IMR-90 (cell line): ENCODE results near the gene YPEL3. TPM values are rescaled to one million over a fixed set of nuclear protein-coding genes. Genes with fewer than 3 reads are reported as not detected.
A peak's percentile ranks its signal among the peaks of the same experiment; 100 is the strongest.

Source experiments
- ATAC-seq: fragments of 200-7000 bp; cut with Tn5 transposase; 2 replicates; pipeline ENCODE4 v1.9.1; 2020; ENCODE audit warnings: low read depth, mild to moderate bottlenecking, moderate library complexity
- BruUV-seq: library from RNA; stranded (reverse); fragments of 400-500 nt; replicated peaks from 2 replicates; lab custom pipeline; 2021; lab: Mats Ljungman, UMichigan
- CTCF ChIA-PET: fragments of 300-600 bp; formaldehyde crosslinking; extraction: SDS; loops from one replicate; lab custom pipeline; 2021; ENCODE audit warnings: antibody characterized with exemption; lab: Yijun Ruan, JAX
- POLR2A ChIA-PET: fragments of 300-600 bp; sonication (Branson Sonifier 250); formaldehyde crosslinking; loops from one replicate; lab custom pipeline; 2022; ENCODE audit warnings: antibody characterized with exemption; ENCODE audit not compliant: unreplicated experiment; lab: Charles Lee
- DNase-seq: peaks from one replicate; pipeline ENCODE4 v3.0.0; 2013
- H2AFZ ChIP-seq: replicated peaks from 2 replicates; pipeline ENCODE3; 2013; ENCODE audit warnings: low read length, mild to moderate bottlenecking; ENCODE audit not compliant: poor library complexity
- H2AK5ac ChIP-seq: 2 replicates; pipeline ENCODE4 v1.6.1; 2013; ENCODE audit warnings: low read depth, low read length, inconsistent platforms
- H2AK9ac ChIP-seq: replicated peaks from 2 replicates; pipeline ENCODE3; 2013; ENCODE audit warnings: mild to moderate bottlenecking, low read depth, low read length, moderate library complexity; ENCODE audit not compliant: poor library complexity
- H2BK120ac ChIP-seq: 2 replicates; pipeline ENCODE4 v1.6.1; 2013; ENCODE audit warnings: low read depth, low read length, inconsistent platforms
- H2BK15ac ChIP-seq: 3 replicates; pipeline ENCODE4 v1.6.1; 2013; ENCODE audit warnings: low read depth, low read length, inconsistent platforms
- H2BK20ac ChIP-seq: 2 replicates; pipeline ENCODE4 v1.6.1; 2013; ENCODE audit warnings: low read depth, mild to moderate bottlenecking, inconsistent platforms, low read length, moderate library complexity
- H2BK5ac ChIP-seq: 2 replicates; pipeline ENCODE4 v1.6.1; 2013; ENCODE audit warnings: mild to moderate bottlenecking, low read depth, low read length, inconsistent platforms; ENCODE audit not compliant: poor library complexity, severe bottlenecking
- H3K14ac ChIP-seq: replicated peaks from 2 replicates; pipeline ENCODE4 v1.6.1; 2013; ENCODE audit warnings: low read depth, low read length, inconsistent platforms
- H3K18ac ChIP-seq: 2 replicates; pipeline ENCODE4 v1.6.1; 2013; ENCODE audit warnings: low read depth, low read length, control low read depth
- H3K23ac ChIP-seq: 2 replicates; pipeline ENCODE4 v1.6.1; 2013; ENCODE audit warnings: low read depth, low read length, inconsistent platforms
- H3K27ac ChIP-seq: 2 replicates; pipeline ENCODE4 v1.5.1; 2013; ENCODE audit warnings: mild to moderate bottlenecking, control low read depth, low read length; ENCODE audit not compliant: insufficient read depth
- H3K27me3 ChIP-seq: 2 replicates; pipeline ENCODE4 v1.6.1; 2013; ENCODE audit warnings: low read length; ENCODE audit not compliant: control insufficient read depth, insufficient read depth
- H3K36me3 ChIP-seq: 2 replicates; pipeline ENCODE4 v1.6.1; 2013; ENCODE audit warnings: low read length, mixed read lengths; ENCODE audit not compliant: control insufficient read depth, insufficient read depth
- H3K4ac ChIP-seq: 2 replicates; pipeline ENCODE4 v1.6.1; 2013; ENCODE audit warnings: low read depth, low read length, inconsistent platforms
- H3K4me1 ChIP-seq: 2 replicates; pipeline ENCODE4 v1.6.1; 2013; ENCODE audit warnings: low read length, mixed read lengths; ENCODE audit not compliant: control insufficient read depth, insufficient read depth
- H3K4me2 ChIP-seq: 2 replicates; pipeline ENCODE4 v1.6.1; 2013; ENCODE audit warnings: low read depth, mild to moderate bottlenecking, control low read depth, low read length, moderate library complexity
- H3K4me3 ChIP-seq: 2 replicates; pipeline ENCODE4 v1.5.1; 2013; ENCODE audit warnings: low read depth, mild to moderate bottlenecking, control low read depth, low read length, moderate library complexity; ENCODE audit not compliant: insufficient read depth
- H3K56ac ChIP-seq: 2 replicates; pipeline ENCODE4 v1.6.1; 2013; ENCODE audit warnings: low read length, inconsistent platforms; ENCODE audit not compliant: insufficient read depth; ENCODE audit errors: extremely low read depth
- H3K79me1 ChIP-seq, 2 experiments: 2 replicates each; pipeline ENCODE4 v1.6.1; 2013; ENCODE audit warnings: low read length in 2 of 2, inconsistent platforms in 1 of 2, low read depth in 1 of 2
- H3K9ac ChIP-seq: 2 replicates; pipeline ENCODE4 v1.6.1; 2013; ENCODE audit warnings: low read depth, low read length, control low read depth
- H3K9me1 ChIP-seq: 2 replicates; pipeline ENCODE4 v1.6.1; 2013; ENCODE audit warnings: low read length, inconsistent platforms; ENCODE audit not compliant: insufficient read depth
- H3K9me3 ChIP-seq: 2 replicates; pipeline ENCODE4 v1.6.1; 2013; ENCODE audit warnings: low read length; ENCODE audit not compliant: control insufficient read depth, insufficient read depth
- H4K20me1 ChIP-seq: 2 replicates; pipeline ENCODE4 v1.6.1; 2013; ENCODE audit warnings: low read length, inconsistent platforms; ENCODE audit not compliant: insufficient read depth
- H4K5ac ChIP-seq: 2 replicates; pipeline ENCODE4 v1.6.1; 2013; ENCODE audit warnings: mild to moderate bottlenecking, low read depth, low read length, control low read depth
- H4K8ac ChIP-seq, 2 experiments: 2 replicates each; pipeline ENCODE4 v1.6.1; 2013; ENCODE audit warnings: low read depth in 2 of 2, low read length in 2 of 2, control low read depth in 1 of 2, inconsistent platforms in 1 of 2
- H4K91ac ChIP-seq: 2 replicates; pipeline ENCODE4 v1.6.1; 2013; ENCODE audit warnings: low read depth, low read length, inconsistent platforms; ENCODE audit not compliant: insufficient read depth
- BHLHE40 ChIP-seq: fragments of 150-350 bp; IDR thresholded peaks from 2 replicates; pipeline ENCODE4 v1.6.1; 2016; ENCODE audit warnings: mild to moderate bottlenecking, low read depth, low read length
- CEBPB ChIP-seq: IDR thresholded peaks from 2 replicates; pipeline ENCODE4 v1.6.1; 2012; ENCODE audit warnings: low read depth, low read length, improper control_type of control experiment
- CHD1 ChIP-seq: IDR thresholded peaks from 2 replicates; pipeline ENCODE4 v1.6.1; 2012; ENCODE audit warnings: low read depth, low read length, improper control_type of control experiment
- CTCF ChIP-seq: conservative IDR thresholded peaks from 2 replicates; pipeline ENCODE4 v1.5.1; 2012; ENCODE audit warnings: mild to moderate bottlenecking, low read depth, low read length, improper control_type of control experiment
- FOS ChIP-seq: fragments of 150-350 bp; IDR thresholded peaks from 2 replicates; pipeline ENCODE4 v1.6.1; 2016; ENCODE audit warnings: low read depth, low read length
- MAFK ChIP-seq: IDR thresholded peaks from 2 replicates; pipeline ENCODE4 v1.6.1; 2012; ENCODE audit warnings: low read depth, low read length, improper control_type of control experiment
- MAZ ChIP-seq: IDR thresholded peaks from 2 replicates; pipeline ENCODE4 v1.6.1; 2012; ENCODE audit warnings: low read depth, mild to moderate bottlenecking, low read length, improper control_type of control experiment, moderate library complexity, borderline replicate concordance
- MXI1 ChIP-seq: IDR thresholded peaks from 2 replicates; pipeline ENCODE4 v1.6.1; 2012; ENCODE audit warnings: low read depth, mild to moderate bottlenecking, low read length, moderate library complexity, borderline replicate concordance
- NFE2L2 ChIP-seq: fragments of 150-350 bp; IDR thresholded peaks from 2 replicates; pipeline ENCODE4 v1.6.1; 2016; ENCODE audit warnings: low read depth, mild to moderate bottlenecking, low read length
- POLR2A ChIP-seq: IDR thresholded peaks from 2 replicates; pipeline ENCODE4 v1.6.1; 2012; ENCODE audit warnings: mild to moderate bottlenecking, low read depth, low read length
- RAD21 ChIP-seq: IDR thresholded peaks from 2 replicates; pipeline ENCODE4 v1.6.1; 2012; ENCODE audit warnings: low read length, improper control_type of control experiment
- RCOR1 ChIP-seq: IDR thresholded peaks from 2 replicates; pipeline ENCODE4 v1.6.1; 2012; ENCODE audit warnings: mild to moderate bottlenecking, low read length, improper control_type of control experiment; ENCODE audit not compliant: insufficient replicate concordance
- RFX5 ChIP-seq: IDR thresholded peaks from 2 replicates; pipeline ENCODE4 v1.8.0; 2012; ENCODE audit warnings: low read depth, mild to moderate bottlenecking, low read length, moderate library complexity
- SMC3 ChIP-seq: fragments of 150-350 bp; IDR thresholded peaks from 2 replicates; pipeline ENCODE4 v1.6.1; 2016; ENCODE audit warnings: low read depth, mild to moderate bottlenecking, antibody characterized with exemption, low read length, moderate library complexity
- WGBS, 2 experiments: methylation state at CpG; one replicate each; pipeline versions ENCODE4 v1.1.5 to v1.1.7; 2013; ENCODE audit warnings: missing lambda C conversion rate in 2 of 2; ENCODE audit not compliant: insufficient read length in 1 of 2; ENCODE audit errors: extremely low coverage in 2 of 2; 5-methylcytosine and 5-hydroxymethylcytosine counted together
- dilution Hi-C: fragments of 300-500 bp; cut with HindIII; formaldehyde crosslinking; loops from one replicate; pipeline ENCODE4 v1.14.3; 2018; ENCODE audit warnings: low sequenced_read_pairs; ENCODE audit not compliant: unreplicated experiment
- in situ Hi-C: fragments of 300-500 bp; cut with MboI; formaldehyde crosslinking; loops from 3 replicates; pipeline ENCODE4 v1.14.3; 2019; ENCODE audit warnings: low sequenced_read_pairs, inconsistent platforms, mixed read lengths
- intact Hi-C: fragments of 100-400 bp; cut with micrococcal nuclease; formaldehyde crosslinking; loops from 2 replicates; pipeline ENCODE4 v1.10.0; 2022
- polyA plus RNA-seq, 3 experiments: library from polyadenylated mRNA; depleted of rRNA; stranded (reverse); fragments of >200 nt; gene quantifications; 2 replicates each; pipeline ENCODE4 v1.2.3, GENCODE V29; 2012; ENCODE audit warnings: low replicate concordance in 1 of 3
- total RNA-seq: library from RNA; depleted of rRNA; stranded (reverse); fragments of >200 nt; gene quantifications from 2 replicates; pipeline ENCODE4 v1.2.3, GENCODE V29; 2012
- TF ChIP-seq, protein P1 (sequence below): fragments of 150-350 bp; IDR thresholded peaks from 2 replicates; pipeline ENCODE4 v1.6.1; 2016; ENCODE audit warnings: low read depth, mild to moderate bottlenecking, low read length, moderate library complexity, borderline replicate concordance
- TF ChIP-seq, protein P2 (sequence below): fragments of 150-350 bp; IDR thresholded peaks from 2 replicates; pipeline ENCODE4 v1.6.1; 2017; ENCODE audit warnings: mild to moderate bottlenecking, antibody characterized with exemption, low read length, low read depth

The YPEL3 gene
- total and polyA plus RNA-seq, 2 of the 4 experiments (the other 2 are of a cell fraction) = 1.1 to 25.6 TPM

- H2BK120ac ChIP-seq = no peak overlapping the region
- H3K36me3 ChIP-seq = peaks cover 53% of the 10 kb centered on the region
- H3K14ac ChIP-seq = no peak overlapping the region
- peaks cover 19 to 29% of the 10 kb centered on the region in 2 experiments for H3K79me1 ChIP-seq
- no peak overlapping the region for H2BK15ac ChIP-seq
- no peak overlapping the region for H3K23ac ChIP-seq
- no peak overlapping the region for H3K18ac ChIP-seq
- H2BK5ac ChIP-seq = no peak overlapping the region
- no peak overlapping the region for H2AK5ac ChIP-seq
- H4K5ac ChIP-seq = no peak overlapping the region
- no peak overlapping the region for H3K27ac ChIP-seq
- POLR2A ChIA-PET = interaction anchor here (0.7 kb wide), 1 partner anchor 1428 kb away, joined by 4 read pairs; no protein-coding TSS in a partner anchor
- H3K27me3 ChIP-seq = no peaks in the 10 kb centered on the region
- H3K9me3 ChIP-seq = no peaks in the 10 kb centered on the region
- H4K20me1 ChIP-seq = peaks cover 22% of the 10 kb centered on the region
- no peaks in the 10 kb centered on the region for H3K9me1 ChIP-seq
- no peak overlapping the region for H2BK20ac ChIP-seq
- TSS peak; percentile 70 for BruUV-seq
- in situ Hi-C loops (no loop called here), dilution Hi-C loops (no loop called here), intact Hi-C loops (no loop called here)
- no peak overlapping the region for H4K8ac ChIP-seq
- H3K4me3 ChIP-seq = no peak overlapping the region
- H3K9ac ChIP-seq = no peak overlapping the region
- H3K4me2 ChIP-seq = no peak overlapping the region
- WGBS, 2 experiments = 76% methylated on average over 13 of the region's 17 CpGs; no CpG with 5 or more reads in 1 of the 2 experiments
- no peaks in the 10 kb centered on the region for H3K4me1 ChIP-seq
- DNase-seq (no peak), ATAC-seq (no peak)
- TF ChIP-seq SMC3 (no peak), FOS (no peak), MAZ (no peak), RAD21 (no peak), CTCF (no peak), BHLHE40 (no peak), MAFK (no peak), CHD1 (no peak), CEBPB (no peak), RCOR1 (no peak), NFE2L2 (no peak), POLR2A (no peak), MXI1 (no peak), RFX5 (no peak)
- TF ChIP-seq, protein P1, sequence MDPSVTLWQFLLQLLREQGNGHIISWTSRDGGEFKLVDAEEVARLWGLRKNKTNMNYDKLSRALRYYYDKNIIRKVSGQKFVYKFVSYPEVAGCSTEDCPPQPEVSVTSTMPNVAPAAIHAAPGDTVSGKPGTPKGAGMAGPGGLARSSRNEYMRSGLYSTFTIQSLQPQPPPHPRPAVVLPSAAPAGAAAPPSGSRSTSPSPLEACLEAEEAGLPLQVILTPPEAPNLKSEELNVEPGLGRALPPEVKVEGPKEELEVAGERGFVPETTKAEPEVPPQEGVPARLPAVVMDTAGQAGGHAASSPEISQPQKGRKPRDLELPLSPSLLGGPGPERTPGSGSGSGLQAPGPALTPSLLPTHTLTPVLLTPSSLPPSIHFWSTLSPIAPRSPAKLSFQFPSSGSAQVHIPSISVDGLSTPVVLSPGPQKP = no peak
- TF ChIP-seq, protein P2, sequence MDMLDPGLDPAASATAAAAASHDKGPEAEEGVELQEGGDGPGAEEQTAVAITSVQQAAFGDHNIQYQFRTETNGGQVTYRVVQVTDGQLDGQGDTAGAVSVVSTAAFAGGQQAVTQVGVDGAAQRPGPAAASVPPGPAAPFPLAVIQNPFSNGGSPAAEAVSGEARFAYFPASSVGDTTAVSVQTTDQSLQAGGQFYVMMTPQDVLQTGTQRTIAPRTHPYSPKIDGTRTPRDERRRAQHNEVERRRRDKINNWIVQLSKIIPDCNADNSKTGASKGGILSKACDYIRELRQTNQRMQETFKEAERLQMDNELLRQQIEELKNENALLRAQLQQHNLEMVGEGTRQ = no peak
- CTCF ChIA-PET = no interaction called here
- no peak overlapping the region for H3K4ac ChIP-seq
- H4K91ac ChIP-seq = no peak overlapping the region
- no peak overlapping the region for H2AK9ac ChIP-seq
- no peak overlapping the region for H3K56ac ChIP-seq
- H2AFZ ChIP-seq = no peak overlapping the region
These were observed 11.2 kb downstream of the YPEL3 start for GRCh38 chr16:30084816-30085159.
